ENCODE results near the gene DACT2. TPM values are rescaled to one million over a fixed set of nuclear protein-coding genes. Genes with fewer than 3 reads are reported as not detected.

Gene DACT2
- total RNA-seq, 1 experiment from 2014 or later, result 4.9 TPM

- TF ChIP-seq ATF6 (CRISPR knock-in tag; IDR thresholded peaks at IDR 0.05) (no peak), CREM (CRISPR knock-in tag; IDR thresholded peaks at IDR 0.05) (no peak), IRF1 (CRISPR knock-in tag; IDR thresholded peaks at IDR 0.05) (0 out of 2 replicates have a peak, but pooled peaks have one; percentile 12), ZNF425 (CRISPR knock-in tag; conservative IDR thresholded peaks at IDR 0.05) (no peak), TEAD4 (CRISPR knock-in tag; IDR thresholded peaks at IDR 0.05) (no peak), ZSCAN18 (CRISPR knock-in tag; IDR thresholded peaks at IDR 0.05) (no peak), ZNF138 (CRISPR knock-in tag; conservative IDR thresholded peaks at IDR 0.05) (no peak), PRDM15 (CRISPR knock-in tag; IDR thresholded peaks at IDR 0.05) (no peak)
Observed at GRCh38 chr6:168332020-168332419, 12.4 kb upstream of the DACT2 start (continued).

GRCh38 chr6:168331058-168331457 lies 11.5 kb upstream of the DACT2 start:
- POLR2A ChIA-PET, result no interaction called here
- Mint-ChIP-seq H3K4me1 (peaks cover 35% of the 10 kb centered on the region), H3K27ac (no peak overlapping the region), H3K27me3 (ENCODE audit: low read depth) (peaks cover 10% of the 10 kb centered on the region), H3K9me3 (no peaks in the 10 kb centered on the region), H3K36me3 (no peaks in the 10 kb centered on the region), H3K4me3 (no peak overlapping the region)
- ATAC-seq (no peak), DNase-seq (ENCODE audit: low spot score) (no peak)
- CTCF ChIA-PET, result no interaction called here
- TF ChIP-seq CREB1 (CRISPR knock-in tag; IDR thresholded peaks at IDR 0.05) (no peak), SMAD4 (CRISPR knock-in tag; IDR thresholded peaks at IDR 0.05) (no peak), TCF7 (CRISPR knock-in tag; IDR thresholded peaks at IDR 0.05; ENCODE audit: low read depth) (no peak), NR3C1 (CRISPR knock-in tag; conservative IDR thresholded peaks at IDR 0.05; ENCODE audit: low read depth) (no peak), ZNF416 (CRISPR knock-in tag; IDR thresholded peaks at IDR 0.05) (no peak), PRRX2 (CRISPR knock-in tag; IDR thresholded peaks at IDR 0.05) (no peak), HMGXB4 (CRISPR knock-in tag; IDR thresholded peaks at IDR 0.05) (no peak), FOXP1 (CRISPR knock-in tag; IDR thresholded peaks at IDR 0.05; ENCODE audit: borderline replicate concordance) (no peak), ZNF396 (CRISPR knock-in tag; IDR thresholded peaks at IDR 0.05; ENCODE audit: borderline replicate concordance) (no peak), CBFB (CRISPR knock-in tag; IDR thresholded peaks at IDR 0.05; ENCODE audit: low read depth) (no peak), SP1 (CRISPR knock-in tag; conservative IDR thresholded peaks at IDR 0.05) (no peak), MXD4 (CRISPR knock-in tag; IDR thresholded peaks at IDR 0.05; ENCODE audit: borderline replicate concordance) (no peak), ZBTB21 (CRISPR knock-in tag; IDR thresholded peaks at IDR 0.05; ENCODE audit: borderline replicate concordance) (no peak), CTCF (IDR thresholded peaks at IDR 0.05) (no peak), PREB (CRISPR knock-in tag; IDR thresholded peaks at IDR 0.05; ENCODE audit: borderline replicate concordance) (no peak)
